Stimulated activated CD8-positive, alpha-beta memory T cell treated with anti-CD3 and anti-CD28 coated beads, Interleukin-15, amount 100 ng/mL, for 4 hours (primary cell): ENCODE measurements around the gene CCS.
A peak's percentile ranks its signal among the peaks of the same experiment; 100 is the strongest.
"Not testable (repeated sequence)": the region's sequence is repeated elsewhere in the genome, so short reads cannot be mapped to it uniquely, and the experiment has no call there.

Experiments
- DNase-seq, 2 donors: peaks; one replicate each; pipeline ENCODE4 v3.0.0-alpha.2; 2020; ENCODE audit warnings: low read depth in 2 of 2

Gene CCS, protein sequence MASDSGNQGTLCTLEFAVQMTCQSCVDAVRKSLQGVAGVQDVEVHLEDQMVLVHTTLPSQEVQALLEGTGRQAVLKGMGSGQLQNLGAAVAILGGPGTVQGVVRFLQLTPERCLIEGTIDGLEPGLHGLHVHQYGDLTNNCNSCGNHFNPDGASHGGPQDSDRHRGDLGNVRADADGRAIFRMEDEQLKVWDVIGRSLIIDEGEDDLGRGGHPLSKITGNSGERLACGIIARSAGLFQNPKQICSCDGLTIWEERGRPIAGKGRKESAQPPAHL

DNA sequence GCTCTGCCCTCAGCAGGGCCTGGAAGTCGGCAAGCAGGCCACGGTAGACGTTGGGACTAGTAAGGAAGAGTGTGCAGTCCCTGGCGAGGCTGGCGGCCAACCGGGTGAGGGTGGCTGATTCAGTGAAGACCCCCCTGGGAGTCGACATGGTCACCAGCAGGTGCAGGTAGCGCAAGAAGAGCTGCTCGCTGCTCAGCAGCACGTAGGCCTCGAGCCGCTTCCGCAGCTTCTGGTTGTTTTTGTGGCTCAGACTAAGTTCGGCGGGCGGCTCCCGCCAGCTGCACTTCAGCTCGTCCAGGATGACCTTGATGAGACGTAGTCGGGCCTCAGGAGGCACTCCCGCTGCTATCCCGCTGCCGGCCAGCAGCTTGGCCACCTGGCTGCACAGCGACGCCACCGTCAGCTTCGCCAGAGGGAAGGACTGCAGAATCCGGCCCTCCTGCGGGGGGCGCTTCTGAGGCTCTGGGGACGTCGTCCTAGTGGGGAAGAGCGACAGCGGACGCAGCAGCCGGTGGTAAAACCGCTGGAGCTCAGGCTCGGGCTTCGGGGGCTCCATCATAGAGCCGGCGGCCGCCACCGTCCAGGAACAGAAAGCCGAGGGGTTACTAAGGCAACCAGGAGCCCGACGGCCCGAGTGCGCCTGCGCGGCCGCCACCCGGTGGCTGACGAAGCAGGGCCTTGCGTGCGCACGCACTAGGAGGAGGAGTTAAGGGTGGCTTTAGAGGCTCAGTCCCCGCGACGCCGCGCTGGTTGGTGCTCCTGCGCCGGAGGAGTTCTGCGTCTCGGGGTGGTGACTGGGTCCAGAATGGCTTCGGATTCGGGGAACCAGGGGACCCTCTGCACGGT, at the start of gene CCS, which contains the start of gene CCDC87:
CCS (plus strand) TSS at position 729 of the 846 bp plus-strand sequence; CDS start at position 806, 77 bp downstream.
CCDC87 (minus strand) TSS at position 607 of the 846 bp plus-strand sequence; CDS start at position 559, 48 bp downstream.
- peak; percentile 96 for DNase-seq

DNA sequence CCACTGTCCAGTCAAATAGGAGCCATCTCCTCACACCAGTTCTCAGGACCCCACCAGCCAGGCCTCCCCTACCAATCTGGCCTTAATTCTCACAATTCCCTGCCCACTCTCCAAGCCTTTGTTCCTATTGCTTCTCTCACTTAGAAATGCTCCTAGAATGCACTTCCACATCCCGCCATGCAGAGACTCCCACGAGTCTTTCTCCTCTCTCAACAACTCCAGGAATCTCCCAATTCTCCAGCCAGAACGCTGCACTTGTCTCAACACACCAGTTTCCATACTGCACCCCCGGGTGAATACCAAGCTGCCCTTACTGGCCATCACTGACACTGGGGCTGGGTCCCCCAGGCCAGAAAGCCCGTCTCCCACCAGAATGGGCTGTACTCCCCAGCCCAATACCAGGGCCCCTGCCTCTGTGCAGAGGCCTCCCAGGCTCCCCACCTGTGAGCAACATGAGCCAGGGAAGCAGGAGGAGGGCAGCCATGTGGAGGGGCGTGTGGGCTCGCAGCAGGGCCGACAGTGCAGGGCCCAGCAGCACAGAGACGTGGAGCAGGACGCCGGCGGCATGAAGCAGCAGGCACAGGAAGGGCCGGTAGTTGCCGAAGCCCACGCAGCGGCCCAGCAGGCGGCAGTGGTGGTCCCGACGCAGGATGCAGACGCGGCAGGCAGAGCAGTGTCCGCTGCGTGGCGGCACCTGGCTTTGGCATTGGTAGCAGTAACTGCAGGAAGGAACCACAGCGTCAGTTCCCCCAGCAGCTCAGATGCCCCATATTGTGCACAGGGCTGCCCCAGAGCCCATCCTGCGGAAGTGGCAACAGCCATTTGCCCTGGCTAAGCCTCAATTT, 49.5 kb upstream of the CCS start:
- DNase-seq = peak; percentile 25

DNA sequence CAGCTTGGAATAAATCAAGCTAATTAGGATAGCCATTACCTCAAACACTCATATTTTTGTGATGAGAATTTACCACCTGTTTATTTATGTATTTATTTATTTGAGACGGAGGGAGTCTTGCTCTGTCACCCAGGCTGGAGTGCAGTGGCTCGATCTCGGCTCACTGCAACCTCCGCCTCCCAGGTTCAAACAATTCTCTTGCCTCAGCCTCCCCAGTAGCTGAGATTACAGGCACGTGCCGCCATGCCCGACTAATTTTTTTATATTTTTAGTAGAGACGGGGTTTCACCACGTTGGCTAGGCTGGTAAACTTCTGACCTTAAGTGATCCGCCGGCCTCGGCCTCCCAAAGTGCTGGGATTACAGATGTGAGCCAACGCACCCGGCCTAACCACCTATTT, 48.0 kb upstream of the CCS start:
- DNase-seq = not testable (repeated sequence)

DNA sequence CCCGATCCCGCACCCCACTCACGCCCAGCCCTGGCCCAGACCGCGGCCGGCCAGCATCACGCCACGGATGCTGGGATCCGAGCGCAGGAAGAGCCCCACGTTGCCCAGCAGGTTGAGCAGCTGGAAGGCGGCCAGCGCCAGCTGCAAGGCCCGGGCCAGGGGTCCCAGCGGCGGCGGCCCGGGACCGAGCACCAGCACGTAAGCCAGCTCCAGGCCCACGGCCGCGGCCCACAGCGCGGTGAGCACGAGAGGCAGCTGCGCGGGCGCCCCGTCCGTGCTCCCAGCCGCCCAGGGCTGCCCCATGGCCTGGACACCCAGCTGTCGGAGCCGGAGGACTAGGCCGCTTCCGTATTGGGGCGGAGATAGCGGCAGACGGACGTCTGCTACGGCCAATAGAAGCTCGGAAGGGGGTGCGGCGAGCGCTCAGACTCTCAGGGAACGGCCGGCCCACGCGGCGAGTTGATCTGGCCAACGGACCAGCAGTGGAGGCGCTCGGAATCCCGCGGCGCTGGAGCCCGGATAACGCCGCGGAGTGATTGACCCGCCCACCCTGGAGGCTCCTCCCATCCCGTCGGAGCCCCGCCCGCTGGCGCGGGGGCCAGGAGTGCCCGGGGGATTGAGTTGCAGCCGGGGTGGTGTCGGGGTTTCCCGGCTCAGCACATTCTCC, 47.2 kb upstream of the CCS start, which contains the start of gene ZDHHC24:
ZDHHC24 (minus strand) TSS at position 348 of the 667 bp plus-strand sequence; CDS start at position 303, 45 bp downstream.
- DNase-seq = peak; percentile 65 to 69

DNA sequence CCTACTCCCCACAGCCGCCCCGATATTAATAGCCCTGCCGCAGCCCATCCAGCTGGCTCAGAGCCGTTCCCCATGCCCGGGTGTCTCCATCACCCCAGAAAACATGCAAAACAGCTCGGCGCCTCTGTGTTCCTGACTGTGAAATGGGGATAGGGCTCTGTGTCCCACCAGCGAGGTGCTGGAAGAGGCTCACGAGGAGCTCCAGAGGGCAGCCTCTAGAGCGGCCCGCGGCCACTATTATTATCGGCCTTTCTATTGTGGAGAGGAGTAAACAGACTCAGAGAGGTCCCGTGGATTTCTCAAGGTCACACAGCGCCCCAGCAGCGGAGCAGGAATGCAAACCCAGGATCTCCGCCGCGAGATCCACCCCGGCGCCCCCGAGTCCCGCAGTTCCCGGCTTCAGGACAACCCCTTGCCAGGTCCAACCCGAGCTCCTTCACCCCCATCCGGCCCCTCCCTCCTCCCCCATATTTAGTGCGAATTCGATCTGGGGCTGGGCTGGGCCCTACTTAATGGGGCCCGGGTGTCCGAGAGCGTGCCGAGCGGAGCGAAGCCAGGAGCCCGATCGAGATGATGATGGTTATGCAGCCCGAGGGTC, 46.5 kb upstream of the CCS start, which contains the start of gene ACTN3:
ACTN3 (plus strand) TSS at position 536 of the 598 bp plus-strand sequence; CDS start at position 571, 35 bp downstream.
- no peak for DNase-seq

DNA sequence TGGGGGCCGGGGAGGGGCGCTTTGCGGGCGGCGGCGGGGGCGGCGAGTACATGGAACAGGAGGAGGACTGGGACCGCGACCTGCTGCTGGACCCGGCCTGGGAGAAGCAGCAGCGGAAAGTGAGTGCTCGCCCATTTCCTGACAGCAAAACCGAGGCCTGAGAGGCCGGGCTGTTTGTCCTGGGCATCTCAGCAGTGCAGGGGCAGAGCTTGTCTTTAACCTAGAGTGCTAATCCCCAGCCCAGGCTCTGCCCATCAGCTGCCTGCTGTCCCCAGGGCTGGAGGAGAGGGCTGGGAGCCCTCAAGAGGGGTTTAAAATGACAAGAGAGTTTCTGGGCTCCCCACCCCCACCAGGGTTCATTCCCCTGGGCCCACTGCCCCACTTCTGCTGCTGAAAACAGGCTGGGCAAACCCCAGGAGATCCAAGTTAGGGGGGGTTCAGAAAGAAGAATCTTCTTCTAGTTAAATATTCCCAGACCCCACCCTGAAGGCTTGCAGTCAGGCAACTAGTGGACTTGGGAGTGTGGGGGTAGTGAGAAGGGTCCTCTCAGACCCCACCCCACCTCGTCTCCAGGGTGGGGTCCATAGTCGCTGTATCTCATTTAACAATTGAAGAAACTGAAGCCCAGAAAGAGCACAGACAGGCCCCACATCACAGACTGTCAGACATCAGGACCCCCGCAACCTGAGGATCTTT, 45.9 kb upstream of the CCS start:
- no peak for DNase-seq

DNA sequence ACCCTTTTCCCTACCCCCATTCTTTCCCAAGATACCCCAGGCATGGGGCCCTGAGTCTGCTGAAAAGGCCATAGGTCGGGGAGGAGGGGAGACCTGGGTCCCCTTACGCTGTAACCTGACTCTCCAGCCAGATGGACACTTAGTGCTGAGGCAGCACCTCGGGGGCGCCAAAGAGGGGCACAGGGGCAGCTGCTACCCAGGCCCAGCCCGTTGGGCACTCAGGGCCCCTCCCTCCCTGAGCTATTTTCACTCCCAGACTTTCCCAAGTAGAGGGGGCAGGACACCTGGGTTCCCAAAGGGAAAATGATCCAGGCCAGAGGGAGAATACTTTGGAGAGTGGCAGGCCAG, 45.3 kb upstream of the CCS start:
- no peak for DNase-seq

DNA sequence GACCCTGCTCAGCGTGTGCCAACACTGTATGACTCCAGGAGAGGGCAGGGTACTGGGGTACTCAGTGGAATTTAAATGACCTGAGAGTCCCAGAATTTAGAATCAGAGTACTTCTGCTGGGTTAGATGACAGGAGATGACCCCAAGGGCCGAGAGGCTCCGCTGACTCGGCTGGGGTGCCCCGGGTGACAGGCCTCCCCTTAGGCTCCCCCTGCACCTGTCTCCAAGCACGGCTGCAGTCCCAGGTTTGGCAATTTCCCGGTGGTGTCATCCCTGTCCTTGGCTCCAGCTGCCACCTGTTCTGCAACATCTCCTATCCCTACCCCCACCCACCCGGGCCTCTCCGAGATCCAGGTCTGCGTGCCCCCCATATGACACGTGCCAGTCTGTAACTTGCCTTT, 44.9 kb upstream of the CCS start:
- no peak for DNase-seq

DNA sequence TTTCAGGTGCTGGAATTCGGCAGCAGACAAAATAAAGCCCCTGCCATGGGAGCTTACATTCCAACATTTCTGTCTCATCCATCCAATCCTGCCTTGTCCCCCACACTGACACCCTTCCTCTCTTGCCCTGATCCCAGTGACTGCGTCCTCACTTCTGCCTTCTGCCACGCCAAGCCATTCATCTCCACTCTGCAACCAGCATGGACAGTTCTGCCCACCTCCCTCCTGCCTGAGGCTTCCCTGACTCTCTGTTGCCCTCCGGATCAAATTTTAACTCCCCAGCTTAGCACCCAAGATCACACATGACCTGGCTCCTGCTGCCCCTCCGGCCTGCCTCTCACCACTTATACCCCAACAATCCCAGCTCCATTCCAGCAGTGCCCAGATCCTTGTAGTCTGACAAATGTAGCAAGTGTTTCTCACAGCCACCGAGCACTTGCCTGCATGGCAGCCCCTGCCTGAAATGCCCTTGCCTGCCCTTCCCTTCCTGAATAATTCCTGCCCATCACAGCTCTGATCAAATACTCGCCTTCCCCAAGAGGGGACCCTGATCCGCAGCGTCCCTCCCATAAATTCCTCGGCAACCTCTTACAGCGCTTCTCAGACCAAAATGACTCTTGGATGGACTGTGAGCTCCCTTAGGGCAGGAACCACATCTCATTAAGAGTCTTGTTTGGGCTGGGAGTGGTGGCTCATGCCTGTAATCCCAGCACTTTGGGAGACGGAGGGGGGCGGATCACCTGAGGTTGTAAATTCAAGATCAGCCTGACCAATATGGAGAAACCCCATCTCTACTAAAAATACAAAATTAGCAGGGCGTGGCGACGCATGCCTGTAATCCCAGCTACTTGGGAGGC, 44.0 kb upstream of the CCS start:
- no peak for DNase-seq

DNA sequence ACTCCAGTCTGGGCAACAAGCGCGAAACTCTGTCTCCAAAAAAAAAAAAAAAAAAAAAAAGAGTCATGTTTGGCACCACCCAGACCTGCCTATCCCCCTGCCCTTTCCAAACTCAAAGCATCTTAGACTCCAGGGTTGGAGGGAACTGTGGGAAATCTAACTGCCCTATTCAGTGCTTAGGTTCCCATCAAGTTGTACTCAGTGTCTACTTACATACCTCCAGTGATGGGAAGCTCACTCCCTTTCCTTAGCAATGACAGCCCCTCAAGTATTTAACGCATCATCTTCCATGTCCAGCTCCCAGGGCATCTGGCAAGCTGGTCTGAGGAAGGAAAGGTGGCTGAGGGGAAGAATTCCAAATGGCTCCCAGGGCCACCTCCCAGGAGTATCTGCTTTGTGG, 43.3 kb upstream of the CCS start:
- no peak for DNase-seq

DNA sequence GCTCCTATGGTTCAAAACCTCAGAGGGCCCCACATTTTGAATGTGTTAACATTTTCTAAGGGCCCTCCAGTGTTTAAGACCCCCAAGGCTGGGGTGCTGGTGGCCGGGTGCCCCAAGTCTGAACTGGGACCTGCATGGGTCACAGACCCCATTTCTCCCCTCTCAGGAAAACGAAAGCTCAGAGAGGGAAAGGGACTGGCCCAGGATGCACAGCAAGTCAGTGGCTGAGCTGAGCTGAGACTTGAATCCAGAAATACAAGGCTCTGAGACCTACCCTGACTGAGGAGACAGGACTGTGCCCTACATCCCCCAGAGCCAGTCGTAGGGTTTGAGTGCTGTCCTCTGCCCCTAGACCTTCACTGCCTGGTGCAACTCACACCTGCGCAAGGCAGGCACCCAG, 42.1 kb upstream of the CCS start:
- no peak for DNase-seq

DNA sequence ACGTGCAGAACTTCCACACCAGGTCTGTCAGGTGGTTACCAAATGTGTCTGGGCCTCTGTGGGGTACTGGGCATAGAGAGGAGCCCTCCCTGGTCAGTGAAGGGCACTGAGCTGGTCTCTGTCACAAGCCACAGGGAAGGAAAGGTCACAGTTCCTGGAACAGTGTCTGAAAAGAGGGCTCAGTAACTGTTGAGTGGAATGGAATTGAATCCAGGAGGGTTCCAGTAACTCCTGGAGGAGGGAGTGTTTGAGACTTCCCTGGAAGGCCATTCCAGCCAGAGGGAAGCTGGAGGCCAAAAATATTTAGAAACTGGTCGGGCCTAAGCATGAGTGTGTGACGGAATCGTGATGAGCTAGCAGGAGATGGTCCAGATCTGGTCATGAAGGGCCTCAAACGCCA, 38.4 kb upstream of the CCS start:
- DNase-seq = no peak

DNA sequence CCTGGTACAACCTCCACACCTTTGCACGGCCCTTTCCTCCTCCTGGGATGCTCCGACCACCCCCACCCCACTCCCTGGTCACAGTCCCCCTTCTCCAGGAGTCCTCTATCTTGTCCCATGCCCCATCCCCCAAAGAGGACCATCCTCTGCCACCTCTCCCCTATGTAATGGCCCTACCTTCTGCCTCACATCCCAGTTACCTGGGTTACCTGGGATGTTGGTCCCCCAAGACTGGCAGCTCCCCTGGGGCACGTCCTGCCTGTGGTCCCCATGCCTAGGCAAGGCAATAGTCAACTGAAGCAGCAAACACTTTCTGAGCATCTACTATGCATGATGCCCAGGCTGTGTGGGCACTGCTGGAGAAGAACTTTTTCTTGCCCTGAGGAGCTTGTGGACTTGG, 37.6 kb upstream of the CCS start:
- no peak for DNase-seq

DNA sequence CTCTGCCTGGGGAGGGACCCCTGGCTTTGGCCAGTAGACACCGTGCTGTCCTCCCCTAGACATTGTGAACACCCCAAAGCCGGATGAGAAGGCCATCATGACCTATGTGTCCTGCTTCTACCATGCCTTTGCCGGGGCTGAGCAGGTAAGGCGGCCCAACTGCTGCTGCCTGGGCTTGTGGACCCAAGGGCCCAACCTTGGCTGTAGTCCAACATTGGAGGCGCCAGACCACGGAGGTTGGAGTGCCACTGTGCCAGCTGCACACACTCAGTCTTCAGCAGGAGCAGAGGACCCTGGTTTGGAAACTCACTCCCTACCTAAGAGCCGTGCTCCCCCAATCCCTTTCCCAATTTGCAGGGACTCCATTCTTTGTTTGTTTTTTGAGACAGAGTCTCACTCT, 36.9 kb upstream of the CCS start:
- no peak for DNase-seq

DNA sequence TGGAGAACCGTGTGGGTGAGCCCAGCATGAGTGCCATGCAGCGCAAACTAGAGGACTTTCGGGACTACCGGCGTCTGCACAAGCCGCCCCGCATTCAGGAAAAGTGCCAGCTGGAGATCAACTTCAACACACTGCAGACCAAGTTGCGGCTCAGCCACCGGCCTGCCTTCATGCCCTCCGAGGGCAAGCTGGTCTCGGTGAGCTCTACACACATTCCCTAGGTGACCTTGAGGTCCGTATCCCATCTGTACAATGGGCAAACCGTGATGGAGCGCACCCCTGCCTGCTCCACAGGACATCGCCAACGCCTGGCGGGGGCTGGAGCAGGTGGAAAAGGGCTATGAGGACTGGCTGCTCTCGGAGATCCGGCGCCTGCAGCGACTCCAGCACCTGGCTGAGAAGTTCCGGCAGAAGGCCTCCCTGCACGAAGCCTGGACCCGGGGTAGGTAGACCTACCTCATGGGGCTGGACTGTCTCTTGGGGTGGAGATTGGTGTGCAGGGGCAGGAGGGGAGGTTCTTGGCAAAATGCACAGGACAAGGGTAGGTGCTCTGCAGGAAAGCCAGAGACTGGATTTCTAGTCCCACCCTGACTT, 35.2 kb upstream of the CCS start:
- no peak for DNase-seq

DNA sequence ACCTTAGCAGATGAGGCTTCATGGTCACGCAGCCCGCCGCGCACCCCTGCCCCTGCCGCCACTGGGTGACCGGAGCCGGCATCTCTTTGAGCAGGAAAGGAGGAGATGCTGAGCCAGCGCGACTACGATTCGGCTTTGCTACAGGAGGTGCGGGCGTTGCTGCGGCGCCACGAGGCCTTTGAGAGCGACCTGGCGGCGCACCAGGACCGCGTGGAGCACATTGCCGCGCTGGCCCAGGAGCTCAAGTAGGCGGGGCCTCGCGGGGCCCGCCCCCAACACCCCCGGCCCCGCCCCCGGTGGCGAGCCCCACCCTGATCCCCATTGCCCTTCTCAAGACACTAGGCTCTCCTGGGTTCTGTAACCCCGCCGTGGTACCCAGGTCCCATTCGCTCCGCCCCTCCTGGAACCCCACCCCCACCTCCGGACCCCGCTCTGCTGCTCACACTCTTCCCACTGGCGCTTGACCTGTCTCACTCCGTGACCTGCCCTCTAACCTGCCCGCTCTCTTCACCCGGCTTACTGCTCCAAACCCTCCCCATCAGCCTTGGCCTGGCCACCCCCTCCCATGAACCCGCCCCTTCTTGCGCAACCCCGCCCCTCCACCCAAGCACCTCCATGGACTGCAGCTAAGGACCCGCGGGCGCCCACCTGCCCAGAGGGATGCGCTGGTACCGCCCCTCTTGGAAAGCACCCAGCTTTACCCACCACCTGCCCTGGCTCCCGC, 33.7 kb upstream of the CCS start:
- DNase-seq = no peak

DNA sequence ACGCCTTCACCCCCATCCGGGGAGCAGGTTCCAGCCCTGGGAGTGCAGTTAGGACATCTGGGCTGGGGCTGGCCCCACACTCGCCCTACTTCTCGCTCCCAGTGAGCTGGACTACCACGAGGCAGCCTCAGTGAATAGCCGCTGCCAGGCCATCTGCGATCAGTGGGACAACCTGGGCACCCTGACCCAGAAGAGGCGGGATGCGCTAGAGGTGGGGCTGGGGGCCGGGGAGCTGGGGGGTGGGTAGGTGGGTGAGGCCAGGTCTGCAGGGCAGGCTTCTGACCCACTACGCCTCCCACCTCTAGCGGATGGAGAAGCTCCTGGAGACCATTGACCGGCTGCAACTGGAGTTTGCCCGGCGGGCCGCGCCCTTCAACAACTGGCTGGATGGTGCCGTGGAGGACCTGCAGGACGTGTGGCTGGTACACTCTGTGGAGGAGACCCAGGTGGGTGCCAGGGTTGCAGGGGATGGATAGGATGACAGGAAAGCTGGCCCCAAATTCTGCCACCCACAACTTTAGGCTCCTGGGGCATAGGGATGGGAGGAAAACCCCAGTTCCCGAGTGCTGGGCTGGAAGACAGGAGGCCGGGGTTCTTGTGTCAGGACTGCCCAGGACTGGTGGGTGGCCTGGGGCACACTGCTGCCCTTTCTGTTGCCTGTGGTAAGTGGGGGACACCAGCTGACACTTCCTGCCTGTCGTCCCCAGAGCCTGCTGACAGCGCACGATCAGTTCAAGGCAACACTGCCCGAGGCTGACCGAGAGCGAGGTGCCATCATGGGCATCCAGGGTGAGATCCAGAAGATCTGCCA, 32.9 kb upstream of the CCS start:
- no peak for DNase-seq
